GM12873 (cell line): ENCODE data around the gene SCT.

Experiments used
- TF ChIP-seq, protein P1 (sequence below): IDR thresholded peaks from 2 replicates; pipeline ENCODE4 v1.5.1; 2012; ENCODE audit warnings: low read depth, mild to moderate bottlenecking, moderate library complexity, low read length, control low read depth; ENCODE audit not compliant: insufficient read depth; ENCODE audit errors: missing control alignments

Gene SCT

DNA sequence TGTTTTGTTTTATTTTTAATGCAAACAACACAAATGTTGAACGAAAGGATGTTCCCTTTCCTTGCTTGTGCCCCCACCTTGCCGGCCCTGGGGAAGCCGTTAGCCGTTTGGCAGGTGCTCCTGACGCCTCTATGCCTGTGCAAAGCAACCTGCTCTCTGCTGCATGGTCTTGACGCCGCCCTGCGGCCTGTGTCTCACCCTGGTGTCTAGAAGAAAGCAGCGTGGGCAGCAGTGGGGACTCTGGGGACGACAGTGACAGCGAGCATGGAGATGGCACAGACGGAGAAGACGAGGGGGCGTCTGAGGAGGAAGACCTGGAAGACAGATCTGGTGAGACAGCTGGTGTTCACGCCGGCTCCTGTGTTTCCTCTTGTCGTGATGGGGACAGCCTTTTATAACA, 45.2 kb downstream of the SCT start:
- TF ChIP-seq, protein P1, sequence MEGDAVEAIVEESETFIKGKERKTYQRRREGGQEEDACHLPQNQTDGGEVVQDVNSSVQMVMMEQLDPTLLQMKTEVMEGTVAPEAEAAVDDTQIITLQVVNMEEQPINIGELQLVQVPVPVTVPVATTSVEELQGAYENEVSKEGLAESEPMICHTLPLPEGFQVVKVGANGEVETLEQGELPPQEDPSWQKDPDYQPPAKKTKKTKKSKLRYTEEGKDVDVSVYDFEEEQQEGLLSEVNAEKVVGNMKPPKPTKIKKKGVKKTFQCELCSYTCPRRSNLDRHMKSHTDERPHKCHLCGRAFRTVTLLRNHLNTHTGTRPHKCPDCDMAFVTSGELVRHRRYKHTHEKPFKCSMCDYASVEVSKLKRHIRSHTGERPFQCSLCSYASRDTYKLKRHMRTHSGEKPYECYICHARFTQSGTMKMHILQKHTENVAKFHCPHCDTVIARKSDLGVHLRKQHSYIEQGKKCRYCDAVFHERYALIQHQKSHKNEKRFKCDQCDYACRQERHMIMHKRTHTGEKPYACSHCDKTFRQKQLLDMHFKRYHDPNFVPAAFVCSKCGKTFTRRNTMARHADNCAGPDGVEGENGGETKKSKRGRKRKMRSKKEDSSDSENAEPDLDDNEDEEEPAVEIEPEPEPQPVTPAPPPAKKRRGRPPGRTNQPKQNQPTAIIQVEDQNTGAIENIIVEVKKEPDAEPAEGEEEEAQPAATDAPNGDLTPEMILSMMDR, result no peak

DNA sequence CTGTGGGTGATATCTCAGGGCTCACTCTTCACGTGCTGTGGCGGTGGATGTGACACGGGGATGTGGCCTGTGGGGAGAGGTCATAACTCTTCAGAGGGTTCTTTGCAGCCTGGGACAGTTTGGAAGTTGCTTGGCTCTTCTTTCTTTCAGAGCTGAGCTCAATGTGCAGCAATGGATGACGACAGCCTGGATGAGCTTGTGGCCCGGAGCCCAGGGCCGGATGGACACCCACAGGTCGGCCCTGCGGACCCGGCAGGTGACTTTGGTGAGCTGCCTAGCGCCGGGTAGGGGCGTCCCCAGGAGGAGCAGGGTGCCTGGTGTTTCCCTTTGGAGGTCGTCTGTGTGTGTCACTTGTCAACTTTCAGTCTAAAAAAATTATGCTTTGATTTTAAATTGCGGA, 45.6 kb downstream of the SCT start:
- TF ChIP-seq, protein P1, result no peak

DNA sequence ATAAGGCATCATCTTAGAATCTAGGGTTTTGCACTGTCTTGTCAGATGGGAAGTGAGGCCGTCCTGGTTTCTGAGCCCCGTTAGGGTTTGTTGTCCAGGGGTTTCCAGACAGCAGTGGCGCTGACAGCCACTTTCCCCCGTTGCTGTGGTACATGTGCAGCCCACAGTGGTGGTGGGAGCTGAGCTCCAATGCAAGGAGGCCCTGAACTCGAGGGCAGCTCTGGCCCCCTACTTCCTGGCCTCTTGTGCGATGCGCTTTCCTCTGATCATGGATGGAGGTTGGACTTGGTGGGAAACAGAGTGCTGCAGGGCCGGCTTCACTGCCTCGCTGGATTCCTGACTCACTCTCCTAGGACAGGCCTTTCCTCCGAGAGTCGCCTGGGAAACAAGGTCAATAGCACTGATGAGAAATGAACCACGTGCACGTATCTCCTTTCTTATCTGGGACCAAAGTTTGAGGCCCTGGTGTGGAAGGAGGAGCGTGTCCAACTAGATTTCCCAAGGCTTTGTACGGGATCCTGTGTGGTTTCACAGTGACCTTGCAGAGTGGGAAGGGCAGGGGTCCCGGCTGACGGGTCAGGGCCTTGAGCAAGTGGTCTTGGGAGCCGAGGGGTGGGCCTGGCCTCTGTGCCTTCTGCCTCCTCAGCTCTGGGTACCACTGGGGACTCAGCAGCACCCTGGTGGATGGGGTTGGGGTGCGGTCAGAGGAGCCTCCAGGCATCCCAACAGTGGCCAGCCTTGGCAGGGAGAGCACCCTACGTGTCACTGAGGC, 47.0 kb downstream of the SCT start:
- TF ChIP-seq, protein P1, result no peak

DNA sequence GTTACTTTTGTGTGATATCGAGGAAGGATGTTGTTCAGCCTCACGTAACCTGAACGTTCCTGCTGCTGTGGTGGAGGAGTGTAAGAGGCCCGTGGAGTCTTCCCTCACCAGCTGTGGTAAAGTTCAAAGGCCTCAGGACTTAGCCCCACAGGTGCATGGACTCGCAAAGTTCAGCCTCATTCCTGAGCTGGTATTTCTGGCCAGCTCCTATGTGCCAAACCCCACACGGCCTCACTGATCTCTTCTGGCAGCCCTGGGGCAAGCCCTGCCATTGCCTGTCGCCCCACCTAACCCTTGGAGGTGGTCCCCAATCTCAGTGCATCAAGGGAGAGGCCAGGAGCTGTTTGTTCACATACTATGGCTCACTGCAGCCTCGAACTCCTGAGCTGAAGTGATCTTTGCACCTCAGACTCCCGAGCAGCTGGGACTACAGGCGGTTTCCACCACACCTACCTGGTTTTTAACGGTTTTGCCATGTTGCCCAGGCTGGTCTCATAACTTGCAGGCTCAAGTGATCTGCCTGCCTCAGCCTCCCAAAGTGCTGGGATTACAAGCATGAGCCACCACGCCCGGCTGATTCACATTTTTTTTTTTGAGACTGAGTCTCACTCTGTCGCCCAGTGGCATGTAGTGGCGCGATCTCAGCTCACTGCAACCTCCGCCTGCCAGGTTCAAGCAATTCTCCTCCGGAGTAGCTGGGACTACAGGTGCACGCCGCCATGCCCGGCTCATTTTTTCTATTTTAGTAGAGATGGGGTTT, 48.5 kb downstream of the SCT start:
- TF ChIP-seq, protein P1, result no peak

DNA sequence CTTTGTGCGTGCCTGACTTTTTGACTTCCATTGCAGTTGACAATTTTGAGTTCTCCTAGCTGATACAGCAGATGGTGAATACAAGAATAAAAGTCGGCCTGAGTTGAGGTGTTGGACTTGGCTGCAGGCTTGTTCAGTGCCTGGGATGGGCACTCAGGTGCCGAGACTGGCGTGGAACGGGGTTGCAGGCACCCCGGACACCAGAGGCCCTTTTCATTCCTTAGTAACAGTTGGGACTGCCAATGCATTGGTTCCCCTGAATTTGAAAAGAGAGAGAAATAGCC, 49.4 kb downstream of the SCT start:
- TF ChIP-seq, protein P1, result no peak

DNA sequence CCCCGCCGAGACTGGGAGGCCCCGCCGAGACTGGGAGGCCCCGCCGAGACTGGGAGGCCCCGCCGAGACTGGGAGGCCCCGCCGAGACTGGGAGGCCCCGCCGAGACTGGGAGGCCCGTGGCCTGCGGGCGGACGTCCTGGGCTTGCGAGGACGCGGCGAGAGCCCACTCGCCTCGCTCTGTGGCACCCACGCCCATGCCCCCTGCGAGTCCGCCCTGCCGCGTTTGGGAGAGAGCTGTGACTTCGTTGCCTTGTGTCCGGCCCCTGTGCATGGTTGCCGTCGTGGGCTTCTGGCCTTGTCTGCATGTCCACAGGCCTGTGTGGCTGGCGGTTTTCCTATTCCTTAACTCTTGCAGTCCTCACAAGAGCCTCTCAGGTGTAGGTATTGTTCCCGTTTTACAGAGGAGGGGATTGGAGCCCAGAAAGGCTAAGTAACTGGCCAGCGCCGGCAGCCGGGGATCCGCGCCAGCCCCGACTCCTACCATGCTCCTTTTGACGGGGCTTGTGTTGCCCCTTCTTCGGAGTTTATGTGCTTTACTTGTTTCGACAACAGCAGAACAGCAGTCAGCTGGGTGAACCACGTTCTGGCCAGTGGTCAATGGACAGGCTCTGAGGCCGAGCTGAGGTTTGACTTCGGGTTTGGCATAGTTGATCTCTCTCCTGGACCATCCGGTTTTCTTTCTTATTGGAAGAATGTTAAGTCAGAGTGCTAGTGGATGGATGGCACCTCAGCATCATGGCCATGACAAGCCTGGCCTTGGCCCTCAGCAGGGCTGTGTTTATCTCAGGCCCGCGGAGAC, 50.0 kb downstream of the SCT start:
- TF ChIP-seq, protein P1, result no peak
